GM12892 (cell line): ENCODE measurements around the gene MPHOSPH9.

Source experiments
- POLR2A ChIP-seq: IDR thresholded peaks from 2 replicates; pipeline ENCODE4 v1.6.1; 2011; ENCODE audit warnings: low read depth, low read length, control low read depth
- TAF1 ChIP-seq: IDR thresholded peaks from 2 replicates; pipeline ENCODE4 v1.6.1; 2011; ENCODE audit warnings: low read depth, mild to moderate bottlenecking, control low read depth, low read length, borderline replicate concordance

DNA sequence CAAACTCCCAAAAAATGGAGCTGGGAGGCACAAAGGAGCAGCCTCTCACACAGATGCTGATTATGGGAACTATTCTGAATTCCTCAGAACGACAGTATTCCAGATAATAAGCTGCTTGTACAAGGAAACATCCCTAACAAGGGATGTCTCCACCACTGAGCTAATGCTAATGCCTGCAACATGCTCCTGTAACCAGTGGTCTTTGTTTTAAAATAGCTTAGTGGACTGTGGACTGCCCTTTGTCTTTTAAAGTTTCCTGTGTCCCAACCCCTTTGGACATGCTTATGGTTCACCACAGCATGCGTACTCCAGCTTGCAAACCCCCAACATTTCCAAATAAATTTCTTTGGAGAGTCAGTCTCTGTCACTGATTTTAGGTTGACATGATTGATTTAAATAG lies 65.6 kb downstream of the MPHOSPH9 start:
- TF ChIP-seq POLR2A (no peak), TAF1 (no peak)
